HCT116 (cell line): ENCODE results near the gene NCKAP5. TPM values are rescaled to one million over a fixed set of nuclear protein-coding genes. Genes with fewer than 3 reads are reported as not detected.

ENCODE experiments used
- ATAC-seq: fragments of 200-7000 bp; cut with Tn5 transposase; 2 replicates; pipeline ENCODE4 v1.9.1; 2020; ENCODE audit warnings: mild to moderate bottlenecking, moderate library complexity
- BruUV-seq: library from RNA; stranded (reverse); fragments of 400-500 nt; replicated peaks from 2 replicates; lab custom pipeline; 2021; lab: Mats Ljungman, UMichigan
- CTCF ChIA-PET: fragments of 300-600 bp; sonication (Branson Sonifier 250); formaldehyde crosslinking; loops from one replicate; lab custom pipeline; 2021; ENCODE audit warnings: antibody characterized with exemption; lab: Charles Lee
- POLR2A ChIA-PET: fragments of 300-600, 350-600 bp; sonication (Branson Sonifier 250); formaldehyde crosslinking; loops from one replicate; lab custom pipeline; 2021; ENCODE audit warnings: antibody characterized with exemption; lab: Charles Lee
- RAD21 ChIA-PET, 2 experiments: fragments of 300-600 bp; sonication (Branson Sonifier 250); formaldehyde crosslinking; loops; one replicate each; lab custom pipeline; 2023; ENCODE audit warnings: low total read pairs in 2 of 2; ENCODE audit not compliant: uncharacterized antibody in 2 of 2, unreplicated experiment in 2 of 2, low non-redundant PET in 1 of 2; lab: Charles Lee
- DNase-seq: peaks from one replicate; pipeline ENCODE4 v3.0.0-alpha.2; 2010; ENCODE audit warnings: low read depth, low spot score
- H2AFZ ChIP-seq: fragments of 200-600 bp; shearing (Covaris generic), sonication (generic); 2 replicates; pipeline ENCODE4 v1.6.1; 2017; ENCODE audit warnings: low read depth, mixed run types, mixed read lengths, antibody characterized with exemption, low read length; ENCODE audit not compliant: poor library complexity, severe bottlenecking
- H3K27ac ChIP-seq: 2 replicates; pipeline ENCODE4 v1.5.1; 2012; ENCODE audit warnings: low read depth, low read length
- H3K27me3 ChIP-seq: fragments of 200-600 bp; sonication (generic); 2 replicates; pipeline ENCODE4 v1.6.1; 2016; ENCODE audit warnings: mixed run types, low read length, mixed read lengths; ENCODE audit not compliant: insufficient read depth
- H3K36me3 ChIP-seq, 2 experiments: fragments of 200-500 bp in 1 of 2; fragments of 200-600 bp in 1 of 2; sonication (Bioruptor generic) in 1 of 2; sonication (generic) in 1 of 2; 2 replicates each; pipeline versions ENCODE4 v1.5.1 to v1.6.1; 2014 to 2016; ENCODE audit warnings: low read length in 2 of 2, inconsistent platforms in 1 of 2, mixed read lengths in 1 of 2, mixed run types in 1 of 2; ENCODE audit not compliant: insufficient read depth in 2 of 2, control insufficient read depth in 1 of 2
- H3K4me1 ChIP-seq, 2 experiments: fragments of 200-600 bp in 1 of 2; sonication (generic) in 1 of 2; 2 replicates each; pipeline versions ENCODE4 v1.5.1 to v1.6.1; 2012 to 2017; ENCODE audit warnings: low read length in 2 of 2, inconsistent platforms in 1 of 2, mild to moderate bottlenecking in 1 of 2, mixed read lengths in 1 of 2, mixed run types in 1 of 2, moderate library complexity in 1 of 2; ENCODE audit not compliant: insufficient read depth in 2 of 2, control insufficient read depth in 1 of 2
- H3K4me2 ChIP-seq: fragments of 200-600 bp; sonication (generic); 2 replicates; pipeline ENCODE4 v1.6.1; 2017; ENCODE audit warnings: mixed run types, low read length, mixed read lengths
- H3K4me3 ChIP-seq, 2 experiments: fragments of 200-600 bp in 1 of 2; sonication (generic) in 1 of 2; replicated peaks in 1 of 2; 2 replicates each; pipeline ENCODE4 v1.5.1; 2011 to 2016; ENCODE audit warnings: low read length in 2 of 2, control low read depth in 1 of 2, low read depth in 1 of 2, mild to moderate bottlenecking in 1 of 2, mixed read lengths in 1 of 2, mixed run types in 1 of 2
- H3K79me2 ChIP-seq: fragments of 200-600 bp; sonication (generic); 2 replicates; pipeline ENCODE4 v1.6.1; 2017; ENCODE audit warnings: mild to moderate bottlenecking, mixed run types, low read length, moderate library complexity, mixed read lengths; ENCODE audit not compliant: insufficient read depth
- H3K9ac ChIP-seq: fragments of 200-600 bp; sonication (generic); 2 replicates; pipeline ENCODE4 v1.6.1; 2016; ENCODE audit warnings: low read length, mixed read lengths
- H3K9me2 ChIP-seq: fragments of 200-600 bp; sonication (generic), shearing (Covaris generic); 2 replicates; pipeline ENCODE4 v1.6.1; 2017; ENCODE audit warnings: mixed run types, mild to moderate bottlenecking, moderate library complexity; ENCODE audit not compliant: insufficient read depth
- H3K9me3 ChIP-seq, 2 experiments: fragments of 200-500 bp in 1 of 2; fragments of 200-600 bp in 1 of 2; sonication (Bioruptor generic) in 1 of 2; sonication (generic) in 1 of 2; 2 replicates each; pipeline ENCODE4 v1.6.1; 2014 to 2017; ENCODE audit warnings: low read length in 2 of 2, mixed read lengths in 2 of 2, inconsistent platforms in 1 of 2, low read depth in 1 of 2, mild to moderate bottlenecking in 1 of 2, mixed run types in 1 of 2, moderate library complexity in 1 of 2; ENCODE audit not compliant: control insufficient read depth in 1 of 2, insufficient read depth in 1 of 2
- H4K20me1 ChIP-seq: fragments of 200-600 bp; sonication (generic), shearing (Covaris generic); 2 replicates; pipeline ENCODE4 v1.6.1; 2017; ENCODE audit warnings: mixed run types, mild to moderate bottlenecking, moderate library complexity; ENCODE audit not compliant: insufficient read depth
- CEBPB ChIP-seq: IDR thresholded peaks from 2 replicates; pipeline ENCODE4 v1.6.1; 2012; ENCODE audit warnings: low read depth
- ELF1 ChIP-seq: IDR thresholded peaks from 2 replicates; pipeline ENCODE4 v1.6.1; 2012; ENCODE audit warnings: low read depth, borderline replicate concordance
- EZH2 ChIP-seq: fragments of 200-600 bp; sonication (generic); IDR thresholded peaks from 2 replicates; pipeline ENCODE4 v1.6.1; 2017; ENCODE audit warnings: antibody characterized with exemption, mixed run types
- JUND ChIP-seq: IDR thresholded peaks from 2 replicates; pipeline ENCODE4 v1.6.1; 2012
- RAD21 ChIP-seq: IDR thresholded peaks from 2 replicates; pipeline ENCODE4 v1.6.1; 2012; ENCODE audit warnings: low read depth, mild to moderate bottlenecking
- SRF ChIP-seq: IDR thresholded peaks from 2 replicates; pipeline ENCODE4 v1.6.1; 2012; ENCODE audit warnings: low read depth
- TCF7L2 ChIP-seq: IDR thresholded peaks from 2 replicates; pipeline ENCODE4 v1.7.0; 2011; ENCODE audit warnings: borderline replicate concordance, inconsistent platforms; ENCODE audit not compliant: insufficient read depth, insufficient read length; ENCODE audit errors: extremely low read depth
- YY1 ChIP-seq: IDR thresholded peaks from 2 replicates; pipeline ENCODE4 v1.6.1; 2011; ENCODE audit warnings: low read length, low read depth, moderate library complexity, mild to moderate bottlenecking; ENCODE audit not compliant: insufficient replicate concordance; ENCODE audit errors: extremely low read depth
- ZFX ChIP-seq: fragments of 450-650 bp; IDR thresholded peaks from 2 replicates; pipeline ENCODE4 v1.6.1; 2017
- intact Hi-C: fragments of 100-400 bp; cut with micrococcal nuclease; formaldehyde crosslinking; loops from 2 replicates; pipeline ENCODE4 v1.10.0; 2022
- total RNA-seq: library from RNA; stranded (reverse); gene quantifications from one replicate; pipeline ENCODE4 v1.2.1, GENCODE V29; 2021; ENCODE audit not compliant: unreplicated experiment
- TF ChIP-seq, protein P1 (sequence below): IDR thresholded peaks from 2 replicates; pipeline ENCODE4 v1.6.1; 2012
- TF ChIP-seq, protein P2 (sequence below): IDR thresholded peaks from 2 replicates; pipeline ENCODE4 v1.6.1; 2012
- TF ChIP-seq, protein P3 (sequence below), 3 experiments: fragments of 200-600 bp in 1 of 3; sonication (generic) in 1 of 3; IDR thresholded peaks in 2 of 3; conservative IDR thresholded peaks in 1 of 3; 2 replicates each; pipeline ENCODE4 v1.5.1; 2012 to 2017; ENCODE audit warnings: low read depth in 2 of 3, low read length in 2 of 3, antibody characterized with exemption in 1 of 3, borderline replicate concordance in 1 of 3, control low read depth in 1 of 3, mild to moderate bottlenecking in 1 of 3, mixed read lengths in 1 of 3, mixed run types in 1 of 3, moderate library complexity in 1 of 3; ENCODE audit not compliant: insufficient read depth in 1 of 3

Gene NCKAP5
- total RNA-seq, 1 experiment from 2014 or later, result 0.30 TPM

DNA sequence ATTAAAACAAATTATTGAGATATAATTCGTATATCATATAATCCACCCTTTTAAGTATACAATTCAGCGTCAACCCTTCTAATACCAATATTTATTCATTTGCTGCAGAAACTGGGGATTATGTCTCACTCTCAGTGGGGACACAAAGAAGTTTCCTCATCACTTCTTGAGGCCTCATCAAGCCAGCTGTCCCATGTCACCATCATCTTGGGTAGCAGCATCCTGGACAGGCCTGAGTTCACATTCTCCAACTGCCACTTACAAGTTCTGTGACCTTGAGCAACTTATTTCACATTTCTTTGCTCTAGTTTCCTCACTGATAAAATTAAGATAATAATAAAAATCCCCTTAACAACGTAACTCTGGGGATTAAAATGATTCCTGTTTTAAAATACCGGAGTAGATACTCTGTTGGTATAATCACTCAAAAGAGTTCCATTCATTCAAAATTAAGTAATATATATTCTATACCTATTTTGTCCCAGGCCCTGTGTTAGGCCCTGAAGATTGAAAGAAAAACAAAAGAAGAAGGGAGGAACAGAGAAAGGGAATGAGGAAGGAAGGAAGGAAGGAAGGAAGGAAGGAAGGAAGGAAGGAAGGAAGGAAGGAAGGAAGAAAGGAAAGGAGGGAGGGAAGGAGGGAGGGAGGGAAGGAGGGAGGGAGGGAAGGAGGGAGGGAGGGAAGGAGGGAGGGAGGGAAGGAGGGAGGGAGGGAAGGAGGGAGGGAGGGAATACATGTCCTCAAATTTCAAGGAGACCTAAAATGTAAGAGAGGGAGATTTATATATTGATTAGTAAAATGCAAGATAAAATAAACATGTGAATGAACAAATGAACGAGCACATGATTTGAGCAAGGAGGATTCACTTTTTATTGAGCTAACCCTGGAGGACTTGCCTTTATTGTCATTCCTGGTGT, 42.4 kb downstream of the NCKAP5 start:
- no peak overlapping the region for H3K4me3 ChIP-seq
- POLR2A ChIA-PET, result no interaction called here
- H3K9me2 ChIP-seq, result no peaks in the 10 kb centered on the region
- H2AFZ ChIP-seq, result no peak overlapping the region
- DNase-seq (no peak), ATAC-seq (no peak)
- no peak overlapping the region for H3K9ac ChIP-seq
- no peaks in the 10 kb centered on the region for H4K20me1 ChIP-seq
- TF ChIP-seq ELF1 (no peak), ZFX (no peak), RAD21 (no peak), YY1 (no peak), TCF7L2 (no peak), CEBPB (no peak), EZH2 (no peak), SRF (no peak), JUND (no peak)
- TF ChIP-seq, protein P1, sequence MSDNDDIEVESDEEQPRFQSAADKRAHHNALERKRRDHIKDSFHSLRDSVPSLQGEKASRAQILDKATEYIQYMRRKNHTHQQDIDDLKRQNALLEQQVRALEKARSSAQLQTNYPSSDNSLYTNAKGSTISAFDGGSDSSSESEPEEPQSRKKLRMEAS, result no peak
- TF ChIP-seq, protein P2, sequence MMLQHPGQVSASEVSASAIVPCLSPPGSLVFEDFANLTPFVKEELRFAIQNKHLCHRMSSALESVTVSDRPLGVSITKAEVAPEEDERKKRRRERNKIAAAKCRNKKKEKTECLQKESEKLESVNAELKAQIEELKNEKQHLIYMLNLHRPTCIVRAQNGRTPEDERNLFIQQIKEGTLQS, result no peak
- TF ChIP-seq, protein P3, sequence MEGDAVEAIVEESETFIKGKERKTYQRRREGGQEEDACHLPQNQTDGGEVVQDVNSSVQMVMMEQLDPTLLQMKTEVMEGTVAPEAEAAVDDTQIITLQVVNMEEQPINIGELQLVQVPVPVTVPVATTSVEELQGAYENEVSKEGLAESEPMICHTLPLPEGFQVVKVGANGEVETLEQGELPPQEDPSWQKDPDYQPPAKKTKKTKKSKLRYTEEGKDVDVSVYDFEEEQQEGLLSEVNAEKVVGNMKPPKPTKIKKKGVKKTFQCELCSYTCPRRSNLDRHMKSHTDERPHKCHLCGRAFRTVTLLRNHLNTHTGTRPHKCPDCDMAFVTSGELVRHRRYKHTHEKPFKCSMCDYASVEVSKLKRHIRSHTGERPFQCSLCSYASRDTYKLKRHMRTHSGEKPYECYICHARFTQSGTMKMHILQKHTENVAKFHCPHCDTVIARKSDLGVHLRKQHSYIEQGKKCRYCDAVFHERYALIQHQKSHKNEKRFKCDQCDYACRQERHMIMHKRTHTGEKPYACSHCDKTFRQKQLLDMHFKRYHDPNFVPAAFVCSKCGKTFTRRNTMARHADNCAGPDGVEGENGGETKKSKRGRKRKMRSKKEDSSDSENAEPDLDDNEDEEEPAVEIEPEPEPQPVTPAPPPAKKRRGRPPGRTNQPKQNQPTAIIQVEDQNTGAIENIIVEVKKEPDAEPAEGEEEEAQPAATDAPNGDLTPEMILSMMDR (IDR thresholded peaks at IDR 0.05 in 2 of 3, conservative IDR thresholded peaks at IDR 0.05 in 1 of 3; ENCODE audit: borderline replicate concordance in 1 of 3, insufficient read depth in 1 of 3, low read depth in 2 of 3, low read length in 2 of 3), result no peak
- TF ChIP-seq, all 23 proteins: peak for 0
- CTCF ChIA-PET, result no interaction called here
- no peak overlapping the region for H3K27ac ChIP-seq
- H3K79me2 ChIP-seq, result no peaks in the 10 kb centered on the region
- H3K4me2 ChIP-seq, result no peak overlapping the region
- no peaks in the 10 kb centered on the region for H3K36me3 ChIP-seq
- no peaks in the 10 kb centered on the region for H3K27me3 ChIP-seq
- no peaks in the 10 kb centered on the region for H3K4me1 ChIP-seq
- BruUV-seq, result no TSS peak
- RAD21 ChIA-PET, result no interaction called here
- no peaks in the 10 kb centered on the region for H3K9me3 ChIP-seq
- intact Hi-C loops, result no loop called here
